ENCODE data around the gene ZYG11A. TPM values are rescaled to one million over a fixed set of nuclear protein-coding genes. Genes with fewer than 3 reads are reported as not detected.
"Not testable (repeated sequence)": the region's sequence is repeated elsewhere in the genome, so short reads cannot be mapped to it uniquely, and the experiment has no call there.

ZYG11A gene
- total RNA-seq, 4 donors from 2014 or later, result 0.22 to 0.95 (median 0.50) TPM

DNA sequence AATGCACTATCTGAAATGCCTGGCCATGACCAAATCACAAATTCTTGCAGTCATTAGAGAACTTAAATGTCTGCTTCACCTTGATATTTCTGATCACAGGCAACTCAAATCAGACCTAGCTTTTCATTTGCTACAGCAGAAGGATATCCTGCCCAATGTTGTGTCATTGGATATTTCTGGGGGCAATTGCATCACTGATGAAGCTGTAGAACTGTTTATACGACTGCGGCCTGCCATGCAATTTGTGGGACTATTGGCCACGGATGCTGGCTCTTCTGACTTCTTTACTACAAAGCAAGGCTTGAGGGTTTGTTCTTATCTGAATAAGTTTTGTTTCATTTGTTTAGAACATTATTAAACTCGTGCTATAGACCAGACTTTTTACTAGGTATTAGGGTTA lies 14.9 kb downstream of the ZYG11A start:
- no peak overlapping the region for H3K4me3 ChIP-seq
- 86 to 87% methylated on average over 4 of the region's 4 CpGs for WGBS, 2 donors
- peaks cover 0 to 18% (median 0%) of the 10 kb centered on the region in 3 donors for H3K4me1 ChIP-seq
- TF ChIP-seq POLR2A (IDR thresholded peaks at IDR 0.05), result no peak
- TF ChIP-seq, protein P1, sequence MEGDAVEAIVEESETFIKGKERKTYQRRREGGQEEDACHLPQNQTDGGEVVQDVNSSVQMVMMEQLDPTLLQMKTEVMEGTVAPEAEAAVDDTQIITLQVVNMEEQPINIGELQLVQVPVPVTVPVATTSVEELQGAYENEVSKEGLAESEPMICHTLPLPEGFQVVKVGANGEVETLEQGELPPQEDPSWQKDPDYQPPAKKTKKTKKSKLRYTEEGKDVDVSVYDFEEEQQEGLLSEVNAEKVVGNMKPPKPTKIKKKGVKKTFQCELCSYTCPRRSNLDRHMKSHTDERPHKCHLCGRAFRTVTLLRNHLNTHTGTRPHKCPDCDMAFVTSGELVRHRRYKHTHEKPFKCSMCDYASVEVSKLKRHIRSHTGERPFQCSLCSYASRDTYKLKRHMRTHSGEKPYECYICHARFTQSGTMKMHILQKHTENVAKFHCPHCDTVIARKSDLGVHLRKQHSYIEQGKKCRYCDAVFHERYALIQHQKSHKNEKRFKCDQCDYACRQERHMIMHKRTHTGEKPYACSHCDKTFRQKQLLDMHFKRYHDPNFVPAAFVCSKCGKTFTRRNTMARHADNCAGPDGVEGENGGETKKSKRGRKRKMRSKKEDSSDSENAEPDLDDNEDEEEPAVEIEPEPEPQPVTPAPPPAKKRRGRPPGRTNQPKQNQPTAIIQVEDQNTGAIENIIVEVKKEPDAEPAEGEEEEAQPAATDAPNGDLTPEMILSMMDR (IDR thresholded peaks at IDR 0.05), result no peak
- H3K27ac ChIP-seq, result no peak overlapping the region
- intact Hi-C loops (cut with DNase I), result no loop called here
- H3K9me3 ChIP-seq, result no peaks in the 10 kb centered on the region
- H3K36me3 ChIP-seq, result no peaks in the 10 kb centered on the region
- DNase-seq, result no peak
- no peaks in the 10 kb centered on the region for H3K27me3 ChIP-seq

DNA sequence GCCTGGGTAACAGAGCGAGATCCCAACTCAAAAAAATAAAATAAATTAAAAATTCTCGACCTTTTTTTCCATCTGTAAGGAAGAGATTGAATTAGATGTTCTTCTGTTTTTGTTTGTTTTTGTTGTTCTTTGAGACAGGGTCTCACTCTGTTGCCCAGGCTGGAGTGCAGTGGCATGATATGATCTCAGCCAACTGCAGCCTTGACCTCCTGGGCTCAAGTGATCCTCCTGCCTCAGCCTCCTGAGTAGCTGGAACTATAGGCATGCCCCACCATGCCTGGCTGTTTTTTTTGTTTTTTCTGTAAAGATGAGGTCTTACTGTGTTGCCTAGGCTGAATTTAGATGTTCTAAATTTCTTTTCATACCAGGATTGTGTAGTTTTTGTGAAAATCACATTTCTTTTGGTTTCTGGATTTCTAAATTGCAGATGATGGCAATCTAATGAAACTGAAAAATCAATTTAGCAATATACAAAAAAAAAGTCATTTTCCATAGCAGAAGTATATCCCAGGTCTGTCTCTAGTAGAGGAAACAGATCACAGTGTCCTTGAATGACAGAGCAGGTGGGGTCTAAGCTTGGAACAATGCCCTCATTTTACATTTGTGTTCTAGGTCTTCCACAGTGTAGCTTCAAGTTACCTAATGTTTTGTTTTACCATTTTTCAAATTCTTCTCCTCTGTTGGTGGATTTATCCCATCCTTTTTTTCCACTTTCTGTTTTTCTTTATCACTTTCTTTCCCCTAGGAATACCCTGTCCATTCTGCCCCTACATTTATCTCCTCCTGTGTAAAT lies 20.3 kb downstream of the ZYG11A start:
- 73 to 94% methylated on average over 2 of the region's 2 CpGs for WGBS, 2 donors
- Histone ChIP-seq H3K4me1 (peaks cover 0 to 27% (median 0%) of the 10 kb centered on the region in 3 donors), H3K4me3 (no peak overlapping the region), H3K27me3 (no peaks in the 10 kb centered on the region), H3K9me3 (no peaks in the 10 kb centered on the region), H3K36me3 (no peaks in the 10 kb centered on the region), H3K27ac (no peak overlapping the region)
- DNase-seq, result no peak
- TF ChIP-seq POLR2A (IDR thresholded peaks at IDR 0.05), result no peak
- intact Hi-C loops (cut with DNase I), result no loop called here

DNA sequence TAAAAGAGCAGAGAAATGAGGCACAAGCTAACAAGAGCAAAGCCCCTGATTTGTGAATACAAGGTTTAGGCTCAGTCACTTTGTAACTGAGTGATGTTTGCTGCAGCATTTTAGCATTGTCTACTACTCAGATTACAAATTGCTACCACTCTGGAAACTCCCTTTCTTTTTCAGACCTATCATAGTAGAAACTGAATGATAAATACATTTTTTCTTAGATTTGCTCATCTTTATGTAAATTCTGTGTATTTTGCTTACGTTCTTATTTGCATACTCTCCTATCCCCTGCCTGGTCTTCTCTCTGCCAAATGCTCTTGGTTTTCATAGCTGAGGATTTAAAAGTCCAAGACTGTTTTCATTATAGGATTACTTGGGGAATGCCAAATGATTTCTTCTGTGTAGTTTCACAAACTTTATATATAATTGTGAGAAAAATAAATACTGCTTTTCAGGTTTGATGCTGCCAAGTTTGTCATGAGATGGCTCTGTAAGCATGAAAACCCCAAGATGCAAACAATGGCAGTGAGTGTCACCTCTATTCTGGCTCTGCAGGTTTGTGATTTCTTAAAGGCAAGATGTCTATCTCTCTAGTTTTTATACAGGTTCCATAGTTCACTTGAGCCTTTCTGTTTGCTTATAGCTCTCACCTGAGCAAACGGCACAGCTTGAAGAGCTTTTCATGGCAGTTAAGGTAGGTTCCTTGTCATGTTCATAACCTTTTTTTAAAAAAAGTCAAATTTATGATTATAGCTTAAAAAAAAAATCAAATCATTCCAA lies 24.7 kb downstream of the ZYG11A start:
- H3K4me1 ChIP-seq, result peaks cover 0 to 9% (median 0%) of the 10 kb centered on the region in 3 donors
- H3K9me3 ChIP-seq, result no peaks in the 10 kb centered on the region
- intact Hi-C loops (cut with DNase I), result no loop called here
- no peak for DNase-seq
- peak overlapping the region in 2 of 4 donors; percentile 25 to 48 for H3K27ac ChIP-seq
- TF ChIP-seq, protein P1 (IDR thresholded peaks at IDR 0.05), result no peak
- TF ChIP-seq POLR2A (IDR thresholded peaks at IDR 0.05), result no peak
- H3K36me3 ChIP-seq, result no peaks in the 10 kb centered on the region
- H3K4me3 ChIP-seq, result no peak overlapping the region
- WGBS, 2 donors, result 58 to 64% methylated on average over 2 of the region's 2 CpGs
- H3K27me3 ChIP-seq, result no peaks in the 10 kb centered on the region

DNA sequence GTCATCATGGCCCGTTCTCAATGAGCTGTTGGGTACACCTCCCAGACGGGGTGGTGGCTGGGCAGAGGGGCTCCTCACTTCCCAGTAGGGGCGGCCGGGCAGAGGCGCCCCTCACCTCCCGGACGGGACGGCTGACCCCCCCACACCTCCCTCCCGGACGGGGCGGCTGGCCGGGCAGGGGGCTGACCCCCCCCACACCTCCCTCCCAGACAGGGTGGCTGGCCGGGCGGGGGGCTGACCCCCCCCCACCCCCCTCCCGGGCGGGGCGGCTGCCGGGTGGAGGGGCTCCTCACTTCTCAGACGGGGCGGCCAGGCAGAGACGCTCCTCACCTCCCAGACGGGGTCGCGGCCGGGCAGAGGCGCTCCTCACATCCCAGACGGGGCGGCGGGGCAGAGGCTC lies 27.2 kb downstream of the ZYG11A start:
- H3K4me1 ChIP-seq; H3K9me3 ChIP-seq; DNase-seq; H3K27ac ChIP-seq; H3K36me3 ChIP-seq; H3K4me3 ChIP-seq; H3K27me3 ChIP-seq; intact Hi-C loops (cut with DNase I): not testable (repeated sequence)
- WGBS, 2 donors, result no CpG with 5 or more reads among the region's 29 CpGs

DNA sequence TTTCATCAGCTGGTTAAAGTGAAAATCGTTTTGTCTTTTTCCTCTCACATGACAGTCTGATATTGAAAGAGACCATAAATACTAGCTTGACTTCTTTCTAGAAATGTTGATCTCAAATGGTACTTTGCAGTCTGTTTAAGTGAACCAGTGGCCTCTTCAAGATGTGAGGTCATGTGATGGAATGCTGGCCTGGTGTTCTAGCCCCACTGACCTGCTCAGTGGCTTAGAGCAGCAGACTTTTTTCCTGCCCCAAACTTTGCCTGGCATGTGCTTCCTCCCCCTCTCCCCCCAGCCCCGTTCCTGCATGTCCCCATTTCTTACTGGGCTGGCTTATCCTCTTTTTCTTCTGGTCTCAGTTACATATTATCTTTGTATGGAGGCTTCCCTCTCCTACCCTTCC lies 34.3 kb downstream of the ZYG11A start:
- Histone ChIP-seq H3K4me3 (no peak overlapping the region), H3K36me3 (no peaks in the 10 kb centered on the region), H3K9me3 (no peaks in the 10 kb centered on the region), H3K4me1 (no peaks in the 10 kb centered on the region), H3K27me3 (no peaks in the 10 kb centered on the region), H3K27ac (no peak overlapping the region)
- intact Hi-C loops (cut with DNase I), result no loop called here
- TF ChIP-seq POLR2A (IDR thresholded peaks at IDR 0.05), result no peak
- TF ChIP-seq, protein P1 (IDR thresholded peaks at IDR 0.05), result no peak
- DNase-seq, result no peak
- WGBS, 2 donors, result 17 to 53% methylated on average over 2 of the region's 2 CpGs

DNA sequence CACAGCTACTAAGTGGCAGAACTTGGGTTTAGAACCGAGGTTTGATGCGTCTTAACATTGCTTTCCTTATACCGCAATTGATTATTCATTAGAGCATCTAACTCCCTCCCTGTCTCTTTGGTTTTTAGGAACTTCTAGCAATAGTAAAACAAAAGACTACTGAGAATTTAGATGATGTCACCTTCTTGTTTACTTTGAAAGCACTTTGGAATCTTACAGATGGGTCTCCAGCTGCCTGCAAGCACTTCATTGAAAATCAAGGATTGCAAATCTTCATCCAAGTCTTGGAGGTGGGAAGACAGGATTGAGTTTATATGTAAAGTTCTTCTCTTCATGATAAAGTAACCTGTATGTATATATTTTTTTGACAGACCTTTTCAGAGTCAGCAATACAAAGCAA lies 35.0 kb downstream of the ZYG11A start:
- DNase-seq, result no peak
- no peaks in the 10 kb centered on the region for H3K27me3 ChIP-seq
- no peak overlapping the region for H3K4me3 ChIP-seq
- 75 to 90% methylated on average over 3 of the region's 3 CpGs for WGBS, 2 donors
- intact Hi-C loops (cut with DNase I), result no loop called here
- no peak overlapping the region for H3K27ac ChIP-seq
- no peaks in the 10 kb centered on the region for H3K9me3 ChIP-seq
- no peaks in the 10 kb centered on the region for H3K4me1 ChIP-seq
- H3K36me3 ChIP-seq, result no peaks in the 10 kb centered on the region
- no peak for TF ChIP-seq POLR2A (IDR thresholded peaks at IDR 0.05)
- TF ChIP-seq, protein P1 (IDR thresholded peaks at IDR 0.05), result no peak
